Activated CD4-positive, alpha-beta T cell treated with anti-CD3 and anti-CD28 coated beads, Interleukin-2, amount 10 ng/mL, durations not matched to agents 7 days and 5 days (primary cell): ENCODE data around the gene MRPL19. TPM values are rescaled to one million over a fixed set of nuclear protein-coding genes. Genes with fewer than 3 reads are reported as not detected.
"Not testable (repeated sequence)": the region's sequence is repeated elsewhere in the genome, so short reads cannot be mapped to it uniquely, and the experiment has no call there.

Source experiments
- CTCF ChIA-PET: fragments of 350-600 bp; sonication (Branson Sonifier 250); formaldehyde crosslinking; loops from one replicate; lab custom pipeline; 2021; ENCODE audit warnings: antibody characterized with exemption; lab: Charles Lee
- POLR2A ChIA-PET: fragments of 350-600 bp; sonication (Branson Sonifier 250); formaldehyde crosslinking; loops from one replicate; lab custom pipeline; 2021; ENCODE audit warnings: antibody characterized with exemption; lab: Charles Lee
- DNase-seq: peaks from one replicate; pipeline ENCODE4 v3.0.0-alpha.2; 2020
- H3K27ac Mint-ChIP-seq: one replicate; pipeline ENCODE4 v1.8.0; 2021; ENCODE audit warnings: mild to moderate bottlenecking, moderate library complexity, mixed read lengths
- H3K27me3 Mint-ChIP-seq: one replicate; pipeline ENCODE4 v1.8.0; 2021; ENCODE audit warnings: mixed read lengths
- H3K36me3 Mint-ChIP-seq: one replicate; pipeline ENCODE4 v1.8.0; 2021; ENCODE audit warnings: low read depth, mixed read lengths
- H3K4me1 Mint-ChIP-seq: one replicate; pipeline ENCODE4 v1.8.0; 2021; ENCODE audit warnings: mixed read lengths
- H3K4me3 Mint-ChIP-seq: one replicate; pipeline ENCODE4 v1.8.0; 2021; ENCODE audit warnings: mild to moderate bottlenecking, moderate library complexity, mixed read lengths
- H3K9me3 Mint-ChIP-seq: one replicate; pipeline ENCODE4 v1.8.0; 2021; ENCODE audit warnings: mixed read lengths
- total RNA-seq, 2 experiments: library from RNA; stranded (reverse); gene quantifications; one replicate each; pipeline ENCODE4 v1.2.3, GENCODE V29; 2021

The MRPL19 gene
- total RNA-seq, 2 experiments from 2014 or later, result 33.9 to 38.3 TPM

DNA sequence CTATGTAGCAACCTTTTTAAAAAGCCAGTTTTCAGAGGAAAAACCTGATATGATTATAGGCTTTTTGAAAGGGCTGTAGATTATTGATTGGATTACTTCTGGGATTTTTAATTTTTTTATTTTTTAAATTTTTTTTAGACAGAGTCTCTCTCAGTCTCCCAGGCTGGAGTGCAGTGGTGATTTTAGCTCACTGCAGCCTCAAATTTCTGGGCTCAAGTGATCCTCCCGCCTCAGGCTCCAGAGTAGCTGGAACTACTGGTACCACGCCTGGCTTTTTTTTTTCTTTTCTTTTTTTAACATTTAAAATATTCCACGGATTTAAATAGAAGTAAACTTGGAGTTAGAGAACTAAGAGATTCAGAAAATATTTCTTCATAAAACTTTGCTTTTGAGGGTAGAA, 1.2 kb downstream of the MRPL19 start:
- Mint-ChIP-seq H3K36me3 (peaks cover 33% of the 10 kb centered on the region), H3K4me3 (peak overlapping the region; percentile 94), H3K27me3 (no peaks in the 10 kb centered on the region), H3K27ac (peak overlapping the region; percentile 95), H3K4me1 (peaks cover 33% of the 10 kb centered on the region), H3K9me3 (no peaks in the 10 kb centered on the region)
- DNase-seq, result no peak
- ChIA-PET POLR2A (no interaction called here), CTCF (interaction anchor here (0.6 to 2.6 kb wide), 4 partner anchors 9 to 372 kb away, joined by 3 to 11 read pairs (median 3); partner anchors contain the start of gene GCFC2)

DNA sequence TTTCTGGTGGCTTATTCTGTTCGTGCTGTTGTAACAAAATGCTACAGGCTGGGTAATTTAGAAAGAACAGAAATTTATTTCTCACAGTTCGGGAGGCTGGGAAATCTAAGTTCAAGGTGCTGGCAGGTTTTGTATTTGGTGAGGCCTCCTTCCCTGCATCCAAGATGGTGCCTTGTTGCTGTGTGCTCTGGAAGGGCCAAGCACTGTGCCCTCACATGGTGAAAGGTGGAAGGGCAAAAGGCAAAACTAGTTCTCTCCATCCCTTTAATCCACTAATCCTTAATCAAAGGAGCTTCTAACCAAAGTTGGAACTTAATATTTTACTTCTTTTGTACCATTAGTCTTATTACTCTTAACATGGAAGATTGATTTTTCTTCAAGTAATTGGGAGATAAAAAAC, 7.4 kb downstream of the MRPL19 start:
- H3K27me3 Mint-ChIP-seq, result no peaks in the 10 kb centered on the region
- DNase-seq, result no peak
- ChIA-PET POLR2A (no interaction called here), CTCF (interaction anchor here (0.6 kb wide), 1 partner anchor 1475 kb away, joined by 5 read pairs; no protein-coding TSS in a partner anchor)
- peaks cover 8% of the 10 kb centered on the region for H3K9me3 Mint-ChIP-seq
- H3K4me1 Mint-ChIP-seq, result peaks cover 15% of the 10 kb centered on the region
- H3K4me3 Mint-ChIP-seq, result no peak overlapping the region
- no peak overlapping the region for H3K27ac Mint-ChIP-seq
- peaks cover 80% of the 10 kb centered on the region for H3K36me3 Mint-ChIP-seq

DNA sequence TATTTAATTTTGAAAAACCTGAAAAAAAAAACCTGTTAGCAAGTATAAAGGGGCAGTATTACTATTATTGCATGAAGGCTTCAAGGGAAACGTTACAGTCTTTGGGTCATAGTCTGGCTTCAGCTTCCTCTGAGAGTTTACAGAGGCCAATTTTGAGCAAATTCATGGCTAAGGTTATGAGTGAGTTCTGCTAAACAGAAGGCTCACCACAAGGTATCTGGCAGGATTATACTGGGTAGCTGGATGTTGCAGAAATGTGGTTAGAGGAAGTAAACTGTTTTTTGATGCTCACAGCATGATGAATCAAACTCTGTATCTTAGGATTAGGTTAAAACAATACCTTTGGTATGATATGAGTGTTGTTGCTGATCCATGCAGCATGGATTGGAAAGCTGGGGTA, 9.3 kb downstream of the MRPL19 start:
- H3K27me3 Mint-ChIP-seq, result no peaks in the 10 kb centered on the region
- POLR2A ChIA-PET, result no interaction called here
- no peak overlapping the region for H3K27ac Mint-ChIP-seq
- DNase-seq, result no peak
- peaks cover 13% of the 10 kb centered on the region for H3K4me1 Mint-ChIP-seq
- CTCF ChIA-PET, result interaction anchor here (4.0 kb wide), 1 partner anchor 10 kb away, joined by 14 read pairs; the partner anchor contains the start of gene MRPL19
- peaks cover 17% of the 10 kb centered on the region for H3K9me3 Mint-ChIP-seq
- H3K36me3 Mint-ChIP-seq, result peaks cover 83% of the 10 kb centered on the region
- no peak overlapping the region for H3K4me3 Mint-ChIP-seq

DNA sequence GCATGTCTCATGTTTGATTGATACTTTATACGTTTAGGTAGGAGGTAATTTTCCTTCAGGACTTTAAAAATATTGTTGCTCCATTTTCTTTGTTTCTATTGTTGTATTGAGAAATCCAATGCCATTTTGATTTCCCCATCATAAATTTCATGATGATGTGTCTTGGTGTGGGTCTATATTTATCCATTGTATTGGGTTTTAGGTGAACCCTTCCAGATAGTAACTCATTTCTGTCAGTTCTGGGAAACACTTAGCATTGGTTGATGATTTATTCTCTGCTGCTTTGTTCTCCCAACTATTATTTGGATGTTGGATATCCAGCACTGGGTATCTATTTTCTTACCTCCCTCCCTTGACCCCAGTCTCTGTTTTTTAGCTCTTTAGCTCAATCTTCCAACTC, 10.0 kb downstream of the MRPL19 start:
- DNase-seq, result no peak
- Mint-ChIP-seq H3K27ac (no peak overlapping the region), H3K4me3 (no peak overlapping the region), H3K9me3 (peaks cover 17% of the 10 kb centered on the region), H3K4me1 (peaks cover 13% of the 10 kb centered on the region), H3K27me3 (no peaks in the 10 kb centered on the region), H3K36me3 (peaks cover 86% of the 10 kb centered on the region)
- ChIA-PET POLR2A (no interaction called here), CTCF (interaction anchor here (1.4 to 4.0 kb wide), 2 partner anchors 8 to 10 kb away, joined by 3 to 14 read pairs; partner anchors contain the start of gene MRPL19)

DNA sequence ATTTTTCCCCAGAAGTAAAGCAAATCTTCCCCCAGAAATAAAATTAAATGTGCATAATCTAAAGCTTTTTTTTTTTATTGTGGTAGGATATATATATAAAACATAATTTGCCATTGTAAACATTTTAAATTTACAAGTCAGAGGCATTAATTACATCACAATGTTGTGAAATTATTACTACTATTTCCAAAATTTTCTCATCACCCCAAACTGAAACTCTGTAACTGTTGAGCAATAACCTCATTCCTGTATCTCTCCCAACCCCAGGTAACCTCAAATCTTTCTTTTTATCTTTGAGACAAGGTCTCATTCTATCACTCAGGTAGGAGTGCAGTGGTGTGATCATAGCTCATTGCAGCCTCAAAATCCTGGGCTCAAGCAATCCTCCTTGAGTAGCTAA, 11.2 kb downstream of the MRPL19 start:
- Mint-ChIP-seq H3K4me1 (peaks cover 13% of the 10 kb centered on the region), H3K4me3 (no peak overlapping the region), H3K27ac (no peak overlapping the region), H3K36me3 (peaks cover 87% of the 10 kb centered on the region), H3K9me3 (peaks cover 17% of the 10 kb centered on the region), H3K27me3 (no peaks in the 10 kb centered on the region)
- no peak for DNase-seq
- CTCF ChIA-PET, result interaction anchor here (0.7 to 4.0 kb wide), 3 partner anchors 10 to 38 kb away, joined by 3 to 14 read pairs (median 4); partner anchors contain the start of gene MRPL19
- POLR2A ChIA-PET, result no interaction called here

DNA sequence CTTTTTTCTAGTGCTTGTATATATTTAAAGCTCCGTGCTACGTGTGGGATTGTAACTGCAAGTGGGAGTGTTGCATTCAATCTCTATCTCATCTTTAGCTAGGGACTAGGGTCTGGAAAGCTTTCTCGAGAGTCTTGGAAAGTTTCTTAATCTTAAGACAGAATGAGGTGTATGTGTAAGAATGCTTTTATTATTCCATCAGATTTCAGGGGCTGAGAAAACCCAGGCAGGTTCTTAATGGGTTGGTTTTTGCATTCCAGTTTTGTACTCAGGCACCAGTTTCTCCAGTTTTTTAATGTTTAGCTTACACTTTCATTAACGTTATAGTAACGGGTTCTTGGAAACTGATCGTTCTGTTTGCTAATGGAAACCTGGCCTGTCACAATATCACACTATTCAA, 20.3 kb downstream of the MRPL19 start:
- H3K9me3 Mint-ChIP-seq, result no peaks in the 10 kb centered on the region
- POLR2A ChIA-PET, result no interaction called here
- CTCF ChIA-PET, result interaction anchor here (0.6 to 2.4 kb wide), 2 partner anchors 14 to 27 kb away, joined by 3 to 9 read pairs; no protein-coding TSS in a partner anchor
- H3K4me1 Mint-ChIP-seq, result no peaks in the 10 kb centered on the region
- DNase-seq, result no peak
- no peak overlapping the region for H3K4me3 Mint-ChIP-seq
- no peaks in the 10 kb centered on the region for H3K27me3 Mint-ChIP-seq
- no peak overlapping the region for H3K27ac Mint-ChIP-seq
- H3K36me3 Mint-ChIP-seq, result peaks cover 42% of the 10 kb centered on the region

DNA sequence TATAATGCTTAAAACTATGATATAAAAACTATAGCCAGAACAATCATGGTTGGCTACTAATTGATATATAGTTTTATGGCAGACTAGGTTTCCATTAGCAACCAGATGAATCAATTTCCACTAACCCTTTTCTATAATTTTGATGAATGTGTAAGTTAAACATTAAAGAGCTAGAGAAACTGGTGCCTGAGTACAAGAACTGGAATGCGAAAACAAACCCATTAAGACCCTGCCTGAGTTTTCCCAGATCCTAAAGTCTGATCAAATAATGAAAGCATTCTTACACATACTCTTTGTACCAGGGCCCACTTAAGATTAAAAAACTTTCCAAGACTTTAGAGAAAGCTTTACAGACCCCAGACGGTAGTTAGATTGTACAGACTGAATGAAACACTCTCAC, 21.3 kb downstream of the MRPL19 start:
- H3K27ac Mint-ChIP-seq, result no peak overlapping the region
- no peak for DNase-seq
- ChIA-PET POLR2A (no interaction called here), CTCF (interaction anchor here (2.4 kb wide), 1 partner anchor 13 kb away, joined by 9 read pairs; no protein-coding TSS in a partner anchor)
- peaks cover 41% of the 10 kb centered on the region for H3K36me3 Mint-ChIP-seq
- H3K9me3 Mint-ChIP-seq, result no peaks in the 10 kb centered on the region
- no peak overlapping the region for H3K4me3 Mint-ChIP-seq
- H3K4me1 Mint-ChIP-seq, result peaks cover 2% of the 10 kb centered on the region
- no peaks in the 10 kb centered on the region for H3K27me3 Mint-ChIP-seq

DNA sequence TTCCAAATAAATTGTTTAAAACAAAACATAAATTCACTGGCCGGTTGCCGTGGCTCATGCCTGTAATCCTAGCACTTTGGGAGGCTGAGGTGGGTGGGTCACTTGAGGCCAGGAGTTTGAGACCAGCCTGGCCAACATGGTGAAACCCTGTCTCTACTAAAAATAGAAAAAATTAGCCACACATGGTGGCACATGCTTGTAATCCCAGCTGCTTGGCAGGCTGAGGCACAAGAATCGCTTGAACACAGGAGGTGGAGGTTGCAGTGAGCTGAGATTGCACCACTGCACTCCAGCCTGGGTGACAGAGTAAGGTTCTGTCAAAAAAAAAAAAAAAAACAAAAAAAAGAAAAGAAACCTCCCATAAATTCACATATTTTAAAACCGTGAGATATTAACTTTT, 28.8 kb downstream of the MRPL19 start:
- H3K27ac Mint-ChIP-seq, CTCF ChIA-PET, H3K9me3 Mint-ChIP-seq, H3K4me3 Mint-ChIP-seq, H3K27me3 Mint-ChIP-seq, POLR2A ChIA-PET, DNase-seq, H3K4me1 Mint-ChIP-seq: not testable (repeated sequence)
- H3K36me3 Mint-ChIP-seq, result peaks cover 31% of the 10 kb centered on the region

DNA sequence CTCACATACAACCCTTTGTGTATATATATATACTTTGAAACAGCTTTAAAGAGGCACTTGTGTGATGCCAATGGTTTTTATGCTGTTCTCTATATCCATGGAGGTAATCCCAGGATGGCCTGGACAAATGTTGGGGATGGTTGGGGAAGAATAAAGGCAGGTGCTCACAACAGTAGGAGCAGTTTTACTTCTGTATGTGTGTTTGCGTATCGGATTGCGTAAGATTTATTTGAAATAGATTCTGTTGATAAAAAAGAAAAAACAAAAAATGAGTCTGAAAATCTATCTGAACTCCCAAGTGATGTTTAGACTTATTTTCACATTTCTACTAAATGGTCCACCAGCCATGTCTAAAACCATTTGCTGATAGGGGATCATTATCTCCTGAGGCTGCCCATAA, 29.3 kb downstream of the MRPL19 start:
- DNase-seq, result no peak
- no peaks in the 10 kb centered on the region for H3K9me3 Mint-ChIP-seq
- peaks cover 7% of the 10 kb centered on the region for H3K4me1 Mint-ChIP-seq
- H3K36me3 Mint-ChIP-seq, result peaks cover 27% of the 10 kb centered on the region
- ChIA-PET POLR2A (no interaction called here), CTCF (no interaction called here)
- no peaks in the 10 kb centered on the region for H3K27me3 Mint-ChIP-seq
- H3K27ac Mint-ChIP-seq, result no peak overlapping the region
- no peak overlapping the region for H3K4me3 Mint-ChIP-seq

DNA sequence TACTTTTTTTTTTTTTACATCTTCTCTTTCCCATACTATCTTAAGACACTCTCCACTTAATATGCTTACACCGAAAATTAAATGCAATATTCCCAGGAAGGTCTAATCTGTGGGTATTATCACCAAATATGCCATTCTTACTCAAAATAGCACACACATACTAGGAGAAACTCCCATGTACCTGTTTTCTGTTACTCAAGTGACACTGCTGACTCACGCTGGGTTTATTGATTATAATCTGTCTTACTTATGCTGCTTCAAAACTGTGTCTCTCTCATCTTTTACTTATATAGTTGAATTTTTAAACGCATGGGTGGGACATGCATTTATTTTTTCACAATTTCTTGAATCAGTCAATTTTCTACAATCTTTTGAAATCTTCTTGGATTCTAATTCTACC, 29.9 kb downstream of the MRPL19 start:
- peaks cover 7% of the 10 kb centered on the region for H3K4me1 Mint-ChIP-seq
- no peaks in the 10 kb centered on the region for H3K9me3 Mint-ChIP-seq
- DNase-seq, result no peak
- POLR2A ChIA-PET, result no interaction called here
- H3K27ac Mint-ChIP-seq, result no peak overlapping the region
- CTCF ChIA-PET, result interaction anchor here (0.8 kb wide), 2 partner anchors 32 to 40 kb away, joined by 3 read pairs; no protein-coding TSS in a partner anchor
- H3K27me3 Mint-ChIP-seq, result no peaks in the 10 kb centered on the region
- H3K4me3 Mint-ChIP-seq, result no peak overlapping the region
- H3K36me3 Mint-ChIP-seq, result peaks cover 22% of the 10 kb centered on the region

DNA sequence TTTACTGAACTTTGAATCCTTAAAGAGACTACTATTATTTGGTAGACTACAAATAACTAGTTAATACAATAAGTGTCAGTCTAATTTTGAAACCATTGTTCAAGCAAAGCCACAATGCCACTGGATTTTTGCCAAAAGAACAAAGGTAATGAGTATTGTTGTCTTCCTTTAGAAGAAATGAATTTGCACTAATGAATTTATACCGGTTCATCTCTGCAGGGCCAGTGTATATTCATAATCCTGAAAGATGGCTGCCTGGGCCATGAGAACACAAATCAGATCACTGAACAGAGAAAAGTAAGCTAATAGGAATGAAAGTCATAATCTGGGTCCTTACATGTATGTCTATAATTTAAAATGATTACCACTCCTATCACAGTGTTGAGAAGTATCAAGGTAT, 33.0 kb downstream of the MRPL19 start:
- peaks cover 5% of the 10 kb centered on the region for H3K4me1 Mint-ChIP-seq
- no peak overlapping the region for H3K27ac Mint-ChIP-seq
- no peaks in the 10 kb centered on the region for H3K27me3 Mint-ChIP-seq
- ChIA-PET POLR2A (no interaction called here), CTCF (interaction anchor here (2.9 kb wide), 1 partner anchor 12 kb away, joined by 9 read pairs; no protein-coding TSS in a partner anchor)
- H3K9me3 Mint-ChIP-seq, result no peaks in the 10 kb centered on the region
- H3K4me3 Mint-ChIP-seq, result no peak overlapping the region
- no peak for DNase-seq
- H3K36me3 Mint-ChIP-seq, result peaks cover 15% of the 10 kb centered on the region

DNA sequence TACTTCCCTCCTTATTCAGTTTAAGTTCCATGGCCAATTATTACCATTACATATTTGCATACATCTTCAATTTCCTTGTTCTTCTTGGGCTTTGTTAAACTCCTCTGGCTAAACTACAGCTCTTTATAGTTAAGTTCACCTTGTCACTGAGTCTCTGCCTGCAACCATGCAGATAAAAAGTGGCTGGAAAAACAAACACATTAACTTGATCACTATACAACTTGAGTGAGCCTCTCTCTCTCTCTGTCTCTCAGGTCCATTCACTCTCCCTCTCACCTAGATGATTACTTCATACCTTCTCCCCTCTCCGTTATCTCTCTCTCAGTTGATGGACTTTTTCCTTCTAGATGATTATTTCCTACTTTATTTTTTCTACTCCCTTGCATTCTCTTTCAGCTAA, 33.8 kb downstream of the MRPL19 start:
- Mint-ChIP-seq H3K9me3 (no peaks in the 10 kb centered on the region), H3K4me3 (no peak overlapping the region), H3K4me1 (peaks cover 5% of the 10 kb centered on the region), H3K27me3 (no peaks in the 10 kb centered on the region), H3K36me3 (peaks cover 21% of the 10 kb centered on the region), H3K27ac (no peak overlapping the region)
- CTCF ChIA-PET, result interaction anchor here (2.9 kb wide), 1 partner anchor 13 kb away, joined by 9 read pairs; no protein-coding TSS in a partner anchor
- POLR2A ChIA-PET, result no interaction called here
- no peak for DNase-seq

DNA sequence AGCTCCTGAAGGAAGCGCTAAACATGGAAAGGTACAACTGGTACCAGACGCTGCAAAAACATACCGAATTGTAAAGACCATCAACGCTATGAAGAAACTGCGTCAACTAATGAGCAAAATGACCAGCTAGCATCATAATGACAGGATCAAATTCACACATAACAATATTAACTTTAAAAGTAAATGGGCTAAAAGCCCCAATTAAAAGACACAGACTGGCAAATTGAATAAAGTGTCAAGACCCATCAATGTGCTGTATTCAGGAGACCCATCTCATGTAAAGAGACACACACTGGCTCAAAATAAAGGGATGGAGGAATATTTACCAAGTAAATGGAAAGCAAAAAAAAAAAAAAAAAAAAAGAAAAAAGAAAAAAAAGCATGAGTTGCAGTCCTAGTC, 36.8 kb downstream of the MRPL19 start:
- H3K27ac Mint-ChIP-seq, H3K27me3 Mint-ChIP-seq, H3K4me1 Mint-ChIP-seq, CTCF ChIA-PET, H3K9me3 Mint-ChIP-seq, DNase-seq, H3K4me3 Mint-ChIP-seq, POLR2A ChIA-PET: not testable (repeated sequence)
- peaks cover 29% of the 10 kb centered on the region for H3K36me3 Mint-ChIP-seq
